Measurements from ENCODE around the gene PCED1B.

DNA sequence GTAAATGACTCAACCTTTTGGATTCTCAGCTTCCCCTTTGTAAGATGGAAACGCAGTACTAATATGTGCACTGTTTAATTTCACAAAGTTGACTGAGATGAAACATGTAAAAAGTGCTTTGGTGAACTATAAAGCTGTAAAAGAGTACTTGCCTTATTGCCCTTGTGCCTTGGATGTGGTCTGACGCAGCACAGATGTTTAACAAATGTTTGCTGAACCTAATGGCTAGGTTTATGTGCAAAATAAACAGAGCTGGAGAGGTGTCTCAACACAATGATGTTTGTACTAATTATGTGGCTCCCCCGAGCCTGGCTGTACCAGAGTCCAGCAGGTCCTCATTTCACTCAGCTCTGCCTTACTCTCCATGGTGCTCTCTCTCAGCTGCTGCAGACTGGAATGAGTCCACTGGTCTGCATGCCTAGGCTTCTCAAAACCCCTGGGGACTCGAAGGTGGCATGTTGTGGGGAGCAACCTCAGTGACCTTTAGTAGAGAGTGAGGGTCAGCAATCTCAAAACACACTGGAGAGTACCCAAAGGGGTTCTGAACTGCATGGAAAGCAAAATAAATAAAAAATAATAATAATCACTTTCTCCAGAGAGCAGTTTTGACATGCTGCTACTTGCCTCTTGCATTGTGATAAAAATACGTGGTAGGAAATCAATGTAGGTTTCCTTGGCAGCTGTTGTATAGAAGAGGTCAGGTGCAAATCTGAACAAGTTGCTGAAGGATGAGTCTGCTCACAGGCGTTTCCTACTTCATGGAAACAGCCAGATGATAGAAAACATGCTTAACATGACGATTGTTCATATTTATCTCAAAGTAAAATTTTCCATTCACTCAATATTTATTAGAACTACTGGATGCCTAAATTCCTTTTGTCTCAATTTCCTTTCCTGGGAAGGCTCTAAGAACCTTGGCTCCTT, 8.9 kb downstream of the PCED1B start:
- TF ChIP-seq, protein P1, sequence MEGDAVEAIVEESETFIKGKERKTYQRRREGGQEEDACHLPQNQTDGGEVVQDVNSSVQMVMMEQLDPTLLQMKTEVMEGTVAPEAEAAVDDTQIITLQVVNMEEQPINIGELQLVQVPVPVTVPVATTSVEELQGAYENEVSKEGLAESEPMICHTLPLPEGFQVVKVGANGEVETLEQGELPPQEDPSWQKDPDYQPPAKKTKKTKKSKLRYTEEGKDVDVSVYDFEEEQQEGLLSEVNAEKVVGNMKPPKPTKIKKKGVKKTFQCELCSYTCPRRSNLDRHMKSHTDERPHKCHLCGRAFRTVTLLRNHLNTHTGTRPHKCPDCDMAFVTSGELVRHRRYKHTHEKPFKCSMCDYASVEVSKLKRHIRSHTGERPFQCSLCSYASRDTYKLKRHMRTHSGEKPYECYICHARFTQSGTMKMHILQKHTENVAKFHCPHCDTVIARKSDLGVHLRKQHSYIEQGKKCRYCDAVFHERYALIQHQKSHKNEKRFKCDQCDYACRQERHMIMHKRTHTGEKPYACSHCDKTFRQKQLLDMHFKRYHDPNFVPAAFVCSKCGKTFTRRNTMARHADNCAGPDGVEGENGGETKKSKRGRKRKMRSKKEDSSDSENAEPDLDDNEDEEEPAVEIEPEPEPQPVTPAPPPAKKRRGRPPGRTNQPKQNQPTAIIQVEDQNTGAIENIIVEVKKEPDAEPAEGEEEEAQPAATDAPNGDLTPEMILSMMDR (IDR thresholded peaks at IDR 0.05) = no peak
- no peak for TF ChIP-seq POLR2A (IDR thresholded peaks at IDR 0.05)

Data from testis (tissue), 2 donors.